GM19240 (cell line): Measurements from ENCODE around the gene SMC6.

Source experiments
- DNase-seq: peaks from one replicate; pipeline ENCODE4 v3.0.0; 2011; ENCODE audit warnings: low spot score; ENCODE audit not compliant: insufficient read length

Gene SMC6

GRCh38 chr2:17652681-17653394 lies 100.8 kb downstream of the SMC6 start:
- DNase-seq: no peak

GRCh38 chr2:17649026-17649425 lies 104.6 kb downstream of the SMC6 start:
- DNase-seq: no peak

- no peak for DNase-seq
These were observed 105.0 kb downstream of the SMC6 start for GRCh38 chr2:17648581-17648980.

- DNase-seq: no peak
These were observed 106.5 kb downstream of the SMC6 start for GRCh38 chr2:17646838-17647701.

- DNase-seq: no peak
These were observed 107.5 kb downstream of the SMC6 start for GRCh38 chr2:17646081-17646554.

- DNase-seq: no peak
These were observed 108.5 kb downstream of the SMC6 start for GRCh38 chr2:17644997-17645720.

DNA sequence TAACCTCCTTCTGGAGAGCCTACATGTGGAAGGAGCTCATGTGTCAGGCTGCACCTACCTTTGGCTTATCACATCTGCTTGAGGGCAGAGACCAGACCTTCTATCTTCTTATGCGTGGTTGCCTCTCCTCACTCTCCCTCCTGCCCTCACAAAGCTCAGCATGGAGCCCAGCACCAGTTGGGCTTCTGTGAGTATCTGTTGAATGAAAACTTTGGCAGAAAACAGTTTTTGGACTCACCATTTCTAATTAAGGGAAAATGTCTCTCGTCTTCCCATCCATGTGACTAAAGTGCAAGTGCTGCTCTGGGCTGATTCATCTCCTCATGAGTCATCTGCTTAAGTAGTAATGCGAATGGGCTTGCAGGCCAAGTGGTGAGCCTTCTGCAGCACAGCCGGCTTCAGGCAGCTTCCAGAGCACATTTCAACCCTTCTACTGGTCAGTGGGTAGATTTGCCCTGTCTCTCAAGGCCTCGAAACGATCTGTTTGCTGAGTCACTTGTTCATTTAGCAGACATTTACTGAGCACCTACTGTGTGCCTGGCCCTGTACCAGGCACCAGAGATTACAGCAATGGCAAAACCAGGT lies 110.5 kb downstream of the SMC6 start:
- no peak for DNase-seq

DNA sequence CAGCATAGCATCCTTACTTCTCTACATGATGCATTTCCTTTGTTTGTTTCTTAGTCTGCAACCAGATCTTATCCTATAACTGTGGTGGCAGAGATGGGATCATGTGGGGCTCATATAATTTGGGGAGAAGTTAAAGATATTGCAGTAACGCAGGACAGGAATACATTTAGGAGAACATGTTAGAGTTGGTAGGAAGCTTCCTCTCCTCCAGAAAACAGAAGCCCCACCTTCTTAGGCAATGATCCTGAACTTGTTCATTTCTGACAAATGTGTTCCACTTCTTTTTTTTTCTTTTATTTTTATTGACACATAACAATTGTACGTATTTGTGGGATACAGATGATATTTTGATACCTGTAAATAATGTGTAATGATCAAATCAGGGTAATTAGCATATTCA lies 113.2 kb downstream of the SMC6 start:
- DNase-seq: no peak

GRCh38 chr2:17638196-17638743 lies 115.3 kb downstream of the SMC6 start:
- DNase-seq: no peak

DNA sequence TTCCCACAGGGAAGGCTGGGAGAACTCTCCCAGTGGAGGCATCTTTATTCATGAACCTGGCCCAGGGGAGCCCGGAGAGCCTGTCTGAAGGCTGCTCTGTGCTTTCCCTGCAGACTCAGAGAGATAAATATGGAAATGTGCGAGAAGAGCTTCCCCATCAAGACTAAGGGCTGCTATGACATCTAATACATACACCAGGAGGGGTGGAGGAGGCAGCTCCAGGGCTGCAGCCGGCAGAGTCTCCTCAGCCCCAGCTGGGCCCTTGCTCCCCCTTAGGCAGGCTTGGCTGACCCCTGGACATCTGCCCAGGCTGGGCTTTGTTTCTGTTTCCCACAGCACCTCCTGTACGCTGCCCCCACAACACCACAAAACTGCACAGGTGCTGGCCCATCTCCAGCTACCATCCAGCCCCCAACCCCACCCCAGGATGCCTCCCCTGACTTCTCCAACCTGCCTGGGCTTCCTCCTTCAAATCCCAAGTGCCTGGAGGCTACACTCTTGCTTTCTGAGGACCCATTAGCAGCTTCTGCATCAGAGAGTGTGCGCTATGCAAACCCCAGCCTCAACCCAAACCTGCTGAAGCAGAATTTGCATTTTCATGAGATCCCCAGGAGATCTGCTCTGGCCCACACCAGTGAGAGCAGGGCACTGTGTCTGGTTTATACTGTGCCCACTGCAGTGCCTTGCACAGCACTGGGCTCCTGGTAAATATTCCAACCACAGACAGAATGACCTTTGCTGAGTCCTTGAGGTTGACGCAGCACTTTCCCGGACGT lies 116.3 kb downstream of the SMC6 start:
- no peak for DNase-seq

DNA sequence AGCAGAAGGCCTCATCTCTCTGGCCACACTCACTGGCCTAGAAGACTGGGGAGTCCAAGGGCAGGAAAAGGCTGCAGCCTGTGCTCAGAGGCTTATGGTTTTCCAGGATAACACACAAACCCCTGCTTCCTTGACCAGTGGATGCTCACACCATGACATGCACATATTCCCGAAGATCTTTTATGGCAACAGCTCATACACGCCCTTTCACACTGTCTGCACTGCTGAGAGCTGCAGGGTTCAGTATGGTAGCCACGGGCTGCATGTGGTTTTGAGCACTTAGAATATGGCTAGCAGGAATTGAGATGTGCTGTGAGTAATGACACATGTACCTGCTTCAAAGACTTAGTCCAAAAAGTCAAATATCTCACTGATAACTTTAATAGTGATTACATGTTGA lies 117.4 kb downstream of the SMC6 start:
- no peak for DNase-seq

DNA sequence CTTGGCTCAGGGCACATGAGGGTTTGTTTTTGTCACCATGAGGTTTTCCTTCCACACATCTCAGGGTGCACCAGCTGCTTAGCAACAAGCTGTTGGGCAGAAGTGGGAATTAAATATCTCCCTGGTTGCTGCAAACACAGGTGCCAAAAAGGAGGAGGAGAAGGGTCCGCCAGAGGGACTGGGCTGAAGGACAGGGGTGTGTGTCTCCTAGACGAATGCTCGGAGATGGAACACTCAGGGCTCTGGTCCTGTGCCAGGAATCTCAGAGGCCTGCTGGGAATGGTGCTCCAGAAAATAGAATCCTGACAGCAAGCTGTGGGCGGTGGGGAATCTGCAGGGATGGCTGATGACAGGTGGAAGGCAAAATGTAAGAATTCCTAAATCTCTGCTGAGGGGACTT lies 118.6 kb downstream of the SMC6 start:
- DNase-seq: no peak

DNA sequence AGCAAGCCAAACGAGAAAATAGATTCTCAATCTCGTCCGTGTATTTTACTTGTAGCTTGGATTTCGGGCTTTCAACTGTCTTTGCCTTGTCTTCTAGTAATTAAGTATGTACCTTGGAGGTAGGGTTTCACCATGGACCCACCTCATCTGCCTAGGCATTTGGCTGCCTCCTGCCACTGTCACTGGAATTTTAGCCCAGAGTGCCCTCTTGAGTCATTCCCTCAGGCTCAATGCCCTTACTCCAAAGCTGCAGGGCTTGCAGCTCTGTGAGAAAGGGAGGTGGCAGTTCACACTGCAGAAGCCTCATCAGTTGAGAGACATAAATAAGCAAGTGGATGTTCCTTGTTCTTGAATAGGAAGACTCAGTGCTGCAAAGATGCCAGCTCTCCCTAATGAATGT lies 123.5 kb downstream of the SMC6 start:
- no peak for DNase-seq

DNA sequence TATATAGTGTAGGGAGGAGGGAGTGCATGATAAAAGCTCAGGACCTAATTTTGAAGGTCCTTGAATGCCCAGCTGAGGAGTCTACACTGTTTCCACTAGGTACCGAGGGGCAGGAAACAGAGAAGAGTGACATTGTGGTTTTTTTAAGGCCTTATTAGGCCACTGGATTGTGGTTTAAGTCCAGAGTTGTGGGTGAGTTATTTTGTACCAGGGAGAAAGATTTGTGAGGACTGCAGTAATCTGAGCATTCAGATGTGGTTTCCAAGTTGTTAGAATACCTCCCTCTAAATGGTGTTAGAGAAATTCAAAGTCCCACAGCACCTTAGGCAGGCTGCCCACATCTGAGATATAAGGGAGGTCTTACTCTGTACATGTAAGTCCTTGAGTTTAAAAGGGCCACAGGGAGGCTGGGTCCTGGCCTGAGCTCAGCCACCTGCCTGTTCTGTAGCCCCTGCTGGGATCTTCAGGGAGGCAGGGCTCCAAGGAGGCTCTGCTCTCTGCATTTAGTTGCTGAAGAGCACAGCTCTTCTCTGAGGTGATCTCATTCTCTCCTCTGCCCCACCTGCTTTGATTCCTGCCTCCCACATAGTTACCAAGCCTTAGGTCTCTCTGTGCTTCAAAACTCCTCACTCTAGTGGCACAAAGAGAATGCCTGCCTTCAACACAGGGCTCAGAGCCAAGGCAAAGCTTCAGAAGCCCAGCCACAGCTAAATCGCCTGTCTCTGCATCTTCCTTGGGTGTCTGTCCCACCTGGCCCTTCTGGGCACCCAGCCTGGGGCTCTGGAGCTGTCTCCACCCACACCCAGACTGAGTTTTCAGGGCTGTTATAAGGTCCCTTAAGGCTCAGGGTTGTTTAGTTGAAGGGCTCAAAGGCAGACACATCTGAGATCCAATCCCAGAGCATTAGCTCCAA lies 125.0 kb downstream of the SMC6 start:
- DNase-seq: no peak

DNA sequence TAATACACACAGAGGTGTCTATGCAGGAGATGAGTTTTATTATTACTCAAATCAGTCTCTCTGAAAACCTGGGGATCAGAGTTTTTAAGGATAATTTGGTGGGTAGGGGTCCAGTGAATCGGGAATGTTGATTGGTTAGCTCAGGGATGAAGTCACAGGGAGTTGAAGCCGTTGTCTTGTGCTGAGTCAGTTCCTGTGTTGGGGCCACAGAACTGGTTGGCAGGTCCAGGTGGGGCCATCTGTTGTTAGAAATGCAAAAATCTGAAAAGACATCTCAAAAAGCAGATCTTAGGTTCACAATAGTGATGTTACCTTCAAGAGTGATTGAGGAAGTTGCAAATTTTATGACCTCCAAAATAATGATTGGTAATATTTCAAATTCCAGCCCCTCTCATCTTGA lies 126.2 kb downstream of the SMC6 start:
- no peak for DNase-seq

DNA sequence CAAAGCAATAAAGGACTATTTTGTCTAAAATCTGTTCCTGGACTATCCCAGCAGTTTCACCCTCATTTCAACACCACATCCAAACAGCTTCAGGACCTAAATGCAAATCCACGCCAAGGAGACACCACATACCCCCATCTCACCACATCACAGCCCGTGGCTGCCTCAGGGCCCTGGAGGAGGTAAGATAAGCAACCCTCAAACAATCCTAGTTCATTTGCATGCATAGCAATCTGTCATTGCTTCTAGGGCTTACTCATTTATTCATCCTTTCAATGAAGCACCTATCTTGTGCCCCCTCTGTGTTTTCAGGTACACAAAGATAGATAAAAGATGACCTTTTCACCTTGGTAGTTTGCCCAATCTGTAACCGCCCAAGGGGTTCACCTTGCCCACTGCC lies 126.6 kb downstream of the SMC6 start:
- no peak for DNase-seq

DNA sequence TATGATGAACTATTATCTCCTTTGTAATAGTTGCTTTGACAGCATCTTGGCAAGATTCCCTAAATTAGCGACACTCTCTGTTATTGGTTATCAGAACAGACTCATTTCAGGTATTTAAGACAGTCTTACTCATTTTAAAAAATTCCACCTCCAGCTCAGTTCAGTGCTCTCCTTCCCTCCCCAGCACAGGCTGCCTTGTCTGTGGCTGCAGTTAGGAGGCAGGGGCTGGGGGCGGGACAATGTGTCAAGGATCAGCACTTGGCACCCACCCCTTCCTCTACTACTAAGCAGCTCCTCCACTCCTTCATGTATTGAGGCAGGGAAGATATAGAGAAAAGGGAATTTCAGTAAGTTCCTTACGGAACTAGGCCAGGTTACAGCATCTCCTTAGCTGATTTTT lies 128.2 kb downstream of the SMC6 start:
- no peak for DNase-seq

DNA sequence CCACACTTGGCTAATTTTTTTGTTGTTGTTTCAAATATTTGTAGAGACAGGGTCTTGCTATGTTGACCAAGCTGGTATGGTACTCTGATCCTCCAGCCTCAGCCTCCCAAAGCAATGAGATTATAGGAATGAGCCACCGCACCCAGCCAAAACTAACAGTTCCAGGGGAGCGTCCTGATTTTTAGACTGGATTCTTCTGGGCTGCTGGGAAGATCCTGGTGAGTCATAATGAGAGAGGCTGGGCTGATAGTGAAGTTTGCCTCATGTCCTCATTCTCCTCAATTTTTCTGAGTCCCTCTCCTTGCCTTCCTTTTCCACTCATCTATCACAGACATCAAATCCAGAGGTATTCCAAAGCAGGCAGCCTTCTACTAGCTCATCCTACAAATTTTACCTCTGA lies 131.8 kb downstream of the SMC6 start:
- no peak for DNase-seq

DNA sequence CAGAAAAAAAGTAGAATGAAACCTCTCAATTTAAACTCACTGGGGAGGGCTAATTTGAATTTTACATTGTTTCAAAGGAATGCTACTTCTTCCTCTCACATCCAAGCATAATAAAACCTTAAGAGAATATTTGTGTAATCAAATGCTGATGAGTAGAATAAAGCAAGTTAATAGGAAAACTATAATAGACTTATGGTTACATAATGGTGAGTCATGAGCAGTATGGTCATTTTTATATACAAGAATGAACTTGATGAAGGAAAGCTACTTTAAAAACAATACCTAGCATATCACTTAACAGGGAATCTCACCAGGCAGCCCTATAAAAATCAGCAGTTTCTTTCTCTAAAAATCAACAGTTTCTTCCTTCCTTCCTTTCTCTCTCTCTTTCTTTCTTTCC lies 132.8 kb downstream of the SMC6 start:
- no peak for DNase-seq

- no peak for DNase-seq
These were observed 133.3 kb downstream of the SMC6 start for GRCh38 chr2:17620280-17620679.
